ENCODE measurements around the gene DAP. TPM values are rescaled to one million over a fixed set of nuclear protein-coding genes. Genes with fewer than 3 reads are reported as not detected.
A peak's percentile ranks its signal among the peaks of the same experiment; 100 is the strongest.

Gene DAP
- total and polyA plus RNA-seq, 12 donors = 27.4 to 197 (median 101) TPM

GRCh38 chr5:10772901-10773585, 12.0 kb upstream of the DAP start:
- TF ChIP-seq POLR2A (IDR thresholded peaks at IDR 0.05) = no peak
- TF ChIP-seq CTCF (IDR thresholded peaks at IDR 0.05) = no peak
- H3K27me3 ChIP-seq = no peaks in the 10 kb centered on the region
- H3K9me3 ChIP-seq (replicated peaks in 1 of 3) = no peaks in the 10 kb centered on the region
- intact Hi-C loops (cut with DNase I) = no loop called here
- WGBS, 4 donors = 82 to 85% (median 84%) methylated on average over 7 of the region's 7 CpGs
- H3K4me1 ChIP-seq (replicated peaks in 1 of 2) = no peaks in the 10 kb centered on the region
- H3K36me3 ChIP-seq (replicated peaks in 1 of 2) = no peaks in the 10 kb centered on the region
- H3K27ac ChIP-seq = no peak overlapping the region
- no peak overlapping the region for H3K4me3 ChIP-seq
- no peak for DNase-seq

GRCh38 chr5:10768328-10768899, 7.4 kb upstream of the DAP start:
- Histone ChIP-seq H3K9me3 (replicated peaks in 1 of 3) (no peaks in the 10 kb centered on the region), H3K27me3 (no peaks in the 10 kb centered on the region), H3K27ac (no peak overlapping the region), H3K4me3 (no peak overlapping the region), H3K36me3 (replicated peaks in 1 of 2) (no peaks in the 10 kb centered on the region), H3K4me1 (replicated peaks in 1 of 2) (no peaks in the 10 kb centered on the region)
- DNase-seq = no peak
- TF ChIP-seq POLR2A (IDR thresholded peaks at IDR 0.05) (no peak), CTCF (IDR thresholded peaks at IDR 0.05) (no peak)
- intact Hi-C loops (cut with DNase I) = no loop called here
- 52 to 77% (median 69%) methylated on average over 3 of the region's 3 CpGs for WGBS, 4 donors

GRCh38 chr5:10762776-10763500, 1.9 kb upstream of the DAP start:
- Histone ChIP-seq H3K36me3 (replicated peaks in 1 of 2) (no peaks in the 10 kb centered on the region), H3K4me3 (no peak overlapping the region), H3K4me1 (replicated peaks in 1 of 2) (peaks cover 7 to 28% of the 10 kb centered on the region in 2 donors), H3K27ac (peak overlapping the region in 3 of 5 donors; percentile 93 to 98 (median 98)), H3K27me3 (no peaks in the 10 kb centered on the region), H3K9me3 (replicated peaks in 1 of 3) (no peaks in the 10 kb centered on the region)
- intact Hi-C loops (cut with DNase I) = no loop called here
- 79 to 91% (median 85%) methylated on average over 10 of the region's 10 CpGs for WGBS, 4 donors
- TF ChIP-seq CTCF (IDR thresholded peaks at IDR 0.05) (no peak), POLR2A (IDR thresholded peaks at IDR 0.05) (no peak)
- DNase-seq = no peak

- intact Hi-C loops (cut with DNase I) = no loop called here
- peaks cover 7 to 33% of the 10 kb centered on the region in 2 donors for H3K4me1 ChIP-seq (replicated peaks in 1 of 2)
- H3K27me3 ChIP-seq = no peaks in the 10 kb centered on the region
- TF ChIP-seq CTCF (IDR thresholded peaks at IDR 0.05) = no peak
- TF ChIP-seq POLR2A (IDR thresholded peaks at IDR 0.05) = no peak
- no peaks in the 10 kb centered on the region for H3K9me3 ChIP-seq (replicated peaks in 1 of 3)
- DNase-seq = peak; percentile 45 to 77 (median 54)
- H3K36me3 ChIP-seq (replicated peaks in 1 of 2) = no peaks in the 10 kb centered on the region
- 56 to 65% (median 64%) methylated on average over 17 of the region's 17 CpGs for WGBS, 4 donors
- peak overlapping the region; percentile 93 to 98 (median 98) for H3K27ac ChIP-seq
- peak overlapping the region in 2 of 4 donors; percentile 36 to 97 for H3K4me3 ChIP-seq
These were observed 1.1 kb upstream of the DAP start for GRCh38 chr5:10761933-10762775.

Measured in adrenal gland (tissue), 12 donors.